ENCODE measurements around the gene POTEJ.
"Not testable (repeated sequence)": the region's sequence is repeated elsewhere in the genome, so short reads cannot be mapped to it uniquely, and the experiment has no call there.

The POTEJ gene

GRCh38 chr2:130601648-130602302 lies 9.5 kb upstream of the POTEJ start:
- in situ Hi-C loops (cut with HindIII; ENCODE audit: low sequenced_read_pairs) = not testable (repeated sequence)

- in situ Hi-C loops (cut with HindIII; ENCODE audit: low sequenced_read_pairs) = not testable (repeated sequence)
These were observed 2.8 kb upstream of the POTEJ start for GRCh38 chr2:130608276-130609001.

DNA sequence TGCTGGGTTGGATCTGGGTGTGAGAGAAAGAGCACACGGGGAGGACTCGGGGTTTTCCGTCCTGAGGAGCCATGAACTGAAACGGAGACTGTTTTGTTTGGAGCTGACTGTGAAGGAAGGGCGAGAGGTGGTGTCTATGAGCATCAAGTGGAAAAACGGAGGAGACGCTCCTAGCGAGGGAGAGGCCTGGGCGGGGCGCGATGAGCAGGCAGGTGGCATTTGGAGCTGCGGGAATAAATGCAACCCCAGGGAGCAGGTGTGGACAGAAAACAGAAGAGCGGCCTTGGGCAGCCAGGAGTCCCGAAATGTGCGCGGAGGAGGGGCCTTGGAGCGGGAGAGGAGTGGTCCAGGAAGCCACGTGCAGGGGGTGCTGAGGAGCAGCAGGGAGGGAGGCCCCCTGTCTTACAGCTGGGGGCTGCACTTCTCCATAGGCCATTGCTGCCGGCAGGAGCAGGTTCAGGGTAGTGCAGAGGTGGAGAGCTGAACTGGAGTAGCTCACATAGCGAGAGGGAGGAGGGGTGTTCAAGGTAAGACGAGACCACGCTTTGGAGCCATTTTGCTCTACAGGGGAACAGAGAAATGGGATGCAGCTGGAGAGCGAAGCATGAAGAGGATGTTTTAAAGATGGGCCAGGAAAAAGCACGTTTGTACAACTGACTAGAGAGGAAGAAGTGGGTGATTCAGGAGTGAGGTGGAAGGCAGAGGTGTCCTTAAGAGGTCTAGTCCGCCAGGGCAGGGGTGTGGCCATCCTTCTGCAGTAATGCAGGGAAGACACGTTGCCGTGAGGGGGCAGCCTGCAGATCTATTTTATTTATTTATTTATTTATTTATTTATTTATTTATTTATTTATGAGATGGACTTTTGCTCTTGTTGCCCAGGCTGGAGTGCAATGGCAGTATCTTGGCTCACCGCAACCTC lies 2.0 kb upstream of the POTEJ start:
- in situ Hi-C loops (cut with HindIII; ENCODE audit: low sequenced_read_pairs) = not testable (repeated sequence)

DNA sequence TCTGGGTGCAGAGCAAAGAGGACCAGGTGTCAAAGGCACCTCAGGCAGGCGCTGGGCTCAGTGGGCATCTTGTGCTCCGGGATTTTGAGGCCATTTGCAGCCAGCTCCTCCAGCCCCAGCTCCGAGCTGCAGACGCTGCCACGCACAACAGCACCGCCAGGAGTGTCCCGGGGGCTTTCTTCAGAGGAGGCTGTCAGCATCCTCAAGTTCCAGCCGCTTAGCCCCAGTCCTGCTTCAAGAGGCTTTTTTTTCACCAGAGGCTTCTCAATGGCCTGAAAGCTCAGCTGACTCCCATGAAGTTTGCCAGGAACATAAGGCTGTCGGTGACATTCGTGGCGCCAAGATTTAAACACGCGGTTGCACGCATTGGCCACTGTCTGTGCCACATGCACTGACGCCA lies 754 bp upstream of the POTEJ start:
- in situ Hi-C loops (cut with HindIII; ENCODE audit: low sequenced_read_pairs) = not testable (repeated sequence)

DNA sequence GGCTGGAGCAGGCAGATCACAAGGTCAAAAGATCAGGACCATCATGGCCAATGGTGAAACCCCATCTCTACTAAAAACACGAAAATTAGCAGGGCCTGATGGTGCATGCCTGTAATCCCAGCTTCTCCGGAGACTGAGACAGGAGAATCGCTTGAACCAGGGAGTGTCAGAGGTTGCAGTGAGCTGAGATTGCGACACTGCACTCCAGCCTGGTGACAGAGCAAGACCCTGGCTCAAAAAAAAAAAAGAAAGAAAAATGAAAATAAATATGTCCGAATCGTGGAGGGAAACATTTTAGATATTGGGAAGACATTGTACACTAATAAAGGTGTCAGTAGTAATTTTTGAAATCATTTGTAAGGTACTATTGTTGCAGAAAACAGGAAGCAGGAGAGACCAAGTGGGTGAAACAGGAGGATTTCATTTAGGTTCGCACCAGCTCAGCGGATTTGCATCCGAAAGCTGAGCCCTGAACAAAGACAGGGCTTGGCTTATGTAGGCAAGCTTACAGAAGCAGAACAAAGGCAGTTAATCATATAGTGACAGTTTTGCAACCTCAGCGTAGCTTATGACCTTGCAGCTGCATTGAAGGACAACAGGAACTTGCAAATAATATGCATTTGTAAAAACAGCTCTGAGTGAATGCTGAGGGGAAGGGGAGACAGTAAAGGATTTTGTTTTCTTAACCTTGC lies 17.7 kb downstream of the POTEJ start:
- in situ Hi-C loops (cut with HindIII; ENCODE audit: low sequenced_read_pairs) = not testable (repeated sequence)

GRCh38 chr2:130638973-130639372 lies 27.7 kb downstream of the POTEJ start:
- in situ Hi-C loops (cut with HindIII; ENCODE audit: low sequenced_read_pairs) = not testable (repeated sequence)

GRCh38 chr2:130641688-130642087 lies 30.4 kb downstream of the POTEJ start:
- in situ Hi-C loops (cut with HindIII; ENCODE audit: low sequenced_read_pairs) = not testable (repeated sequence)

- in situ Hi-C loops (cut with HindIII; ENCODE audit: low sequenced_read_pairs) = not testable (repeated sequence)
These were observed 38.0 kb downstream of the POTEJ start for GRCh38 chr2:130649285-130649684.

- in situ Hi-C loops (cut with HindIII; ENCODE audit: low sequenced_read_pairs) = not testable (repeated sequence)
These were observed 53.3 kb downstream of the POTEJ start for GRCh38 chr2:130664506-130664905.

GRCh38 chr2:130665596-130665995 lies 54.4 kb downstream of the POTEJ start:
- in situ Hi-C loops (cut with HindIII; ENCODE audit: low sequenced_read_pairs) = not testable (repeated sequence)

GRCh38 chr2:130667516-130667915 lies 56.3 kb downstream of the POTEJ start:
- in situ Hi-C loops (cut with HindIII; ENCODE audit: low sequenced_read_pairs) = not testable (repeated sequence)

DNA sequence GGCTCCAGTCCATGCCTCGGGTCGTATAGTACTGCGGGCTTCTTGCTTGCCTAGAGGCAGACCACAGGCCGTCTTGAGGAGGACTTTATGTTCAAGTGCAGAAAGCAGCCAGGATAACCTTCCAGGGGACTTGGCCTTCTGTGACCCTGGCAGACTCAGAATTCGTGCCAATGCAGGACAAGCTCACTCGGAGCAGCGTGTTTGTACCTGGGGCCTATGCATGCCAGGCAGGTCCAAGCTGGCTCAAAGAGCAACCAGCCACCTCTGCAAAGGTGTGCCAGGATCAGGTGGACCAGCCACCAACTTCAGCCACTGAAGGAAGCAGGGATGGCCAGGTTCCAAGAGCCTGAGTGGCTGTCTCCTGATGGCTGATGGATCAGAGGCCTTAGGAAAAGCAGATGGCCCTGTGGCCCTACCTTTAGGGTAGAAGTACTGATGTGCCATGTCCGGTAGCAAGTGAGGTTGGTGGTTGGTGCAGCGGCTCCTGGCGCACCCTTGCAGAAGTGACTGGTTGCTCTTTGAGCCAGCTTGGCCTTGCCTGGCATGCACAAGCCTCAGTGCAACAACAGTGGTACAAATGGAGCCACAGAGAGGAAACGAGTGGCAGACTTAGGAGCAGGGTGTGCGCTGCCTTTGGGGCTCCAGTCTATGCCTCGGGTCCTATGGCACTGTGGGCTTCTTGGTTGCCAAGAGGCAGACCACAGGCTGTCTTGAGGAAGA lies 58.9 kb downstream of the POTEJ start:
- in situ Hi-C loops (cut with HindIII; ENCODE audit: low sequenced_read_pairs) = not testable (repeated sequence)

DNA sequence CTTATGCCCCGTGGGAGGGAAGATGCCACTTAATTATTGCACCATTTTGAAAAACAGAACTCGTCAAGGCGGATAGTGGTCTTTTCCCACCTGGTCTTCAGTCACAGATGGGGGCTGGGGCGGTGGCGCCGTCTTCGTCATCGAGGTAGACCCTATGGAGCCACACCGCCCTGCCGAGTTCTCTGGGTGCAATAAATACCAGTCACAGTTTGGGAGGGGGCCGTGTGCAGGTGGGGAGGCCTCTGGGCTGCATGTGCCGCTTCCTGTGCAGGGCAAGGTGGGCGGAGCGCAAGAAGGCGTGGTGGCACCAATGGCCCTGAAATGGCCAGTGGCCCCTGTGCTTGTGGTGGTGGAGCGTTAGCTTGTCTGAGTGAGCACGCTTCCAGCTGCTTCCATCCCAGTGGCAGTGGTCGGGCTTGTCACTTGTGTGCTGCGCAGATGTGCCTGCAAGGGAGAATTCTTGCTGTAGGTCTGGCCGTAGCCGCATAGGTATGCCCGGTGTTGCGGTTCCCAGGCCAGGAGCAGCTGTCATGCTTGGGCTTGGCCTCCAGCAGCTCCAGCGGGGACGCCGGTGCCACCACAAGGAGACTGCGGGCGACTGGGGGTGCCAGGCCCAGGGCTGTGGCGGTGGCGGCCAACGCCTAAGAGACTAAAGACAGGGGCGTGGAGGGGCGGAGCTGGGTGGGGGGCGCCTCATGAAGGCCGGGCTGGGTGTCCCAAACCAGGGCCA lies 81.0 kb downstream of the POTEJ start:
- in situ Hi-C loops (cut with HindIII; ENCODE audit: low sequenced_read_pairs) = not testable (repeated sequence)

DNA sequence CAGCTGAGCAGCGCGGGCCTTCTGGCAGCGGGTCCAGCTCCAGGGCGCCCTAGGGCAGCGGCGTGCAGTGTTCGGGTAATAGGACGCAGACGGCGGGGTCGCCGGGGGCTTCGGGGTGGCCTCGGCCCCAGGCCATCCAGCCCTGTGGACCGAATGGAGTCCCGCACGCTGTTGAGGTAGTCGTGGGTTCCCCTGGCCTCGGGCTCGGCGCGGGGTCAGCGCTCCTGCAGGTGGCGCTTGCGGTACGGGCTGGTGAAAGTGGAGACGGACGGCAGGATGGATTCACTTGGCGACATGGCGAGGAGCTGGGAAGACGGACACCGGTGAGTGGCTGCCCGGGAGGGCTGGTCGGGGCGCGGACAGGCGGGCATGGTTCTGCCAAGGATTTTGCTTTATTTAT lies 82.2 kb downstream of the POTEJ start:
- in situ Hi-C loops (cut with HindIII; ENCODE audit: low sequenced_read_pairs) = not testable (repeated sequence)

DNA sequence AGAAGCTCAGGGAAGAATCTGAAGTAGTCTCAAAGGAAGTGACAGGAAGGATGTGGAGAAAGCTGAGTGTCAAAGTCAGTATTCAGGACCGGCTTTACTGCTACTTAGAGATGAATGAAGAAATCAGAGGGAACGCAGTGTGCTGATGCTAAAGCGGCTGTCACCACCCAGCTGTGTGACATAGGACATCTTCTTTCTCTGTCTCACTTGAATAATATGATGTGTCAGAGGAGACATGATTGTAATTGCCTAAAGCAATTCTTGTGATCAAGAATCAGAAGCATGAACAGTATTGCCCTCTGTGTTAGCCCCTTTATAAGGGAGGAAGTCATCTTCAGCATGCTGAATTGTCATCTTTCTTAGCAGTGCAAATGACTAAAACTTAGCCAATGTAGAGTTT lies 92.0 kb downstream of the POTEJ start:
- in situ Hi-C loops (cut with HindIII; ENCODE audit: low sequenced_read_pairs) = not testable (repeated sequence)
